ENCODE data around the gene CNR1.

The CNR1 gene

GRCh38 chr6:88165087-88165843 lies 882 bp downstream of the CNR1 start:
- peak overlapping the region; percentile 83 for H3K4me3 ChIP-seq (ENCODE audit: low read depth, low read length)
- TF ChIP-seq CTCF (IDR thresholded peaks at IDR 0.05; ENCODE audit: borderline replicate concordance, insufficient read depth, low read depth, low read length): no peak

DNA sequence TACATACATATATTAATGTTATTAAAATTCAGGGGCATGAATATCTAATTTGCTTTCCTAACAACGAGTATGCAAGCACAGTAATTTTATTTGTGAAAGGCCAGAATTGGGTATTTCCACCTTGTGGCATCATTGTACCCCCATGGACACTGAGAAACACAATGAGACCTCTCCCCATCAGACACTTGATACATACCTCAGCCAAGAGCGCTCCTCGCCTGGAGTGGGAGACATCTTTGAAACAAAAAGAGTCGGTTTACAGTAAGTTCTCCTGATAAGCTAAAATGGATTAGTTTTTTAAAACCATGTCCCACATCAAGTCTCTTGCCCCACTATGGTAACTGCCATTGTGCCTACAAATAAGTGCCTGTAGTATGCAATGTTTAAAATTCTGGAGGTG lies 2.1 kb downstream of the CNR1 start:
- no peak overlapping the region for H3K4me3 ChIP-seq (ENCODE audit: low read depth, low read length)
- no peak for TF ChIP-seq CTCF (IDR thresholded peaks at IDR 0.05; ENCODE audit: borderline replicate concordance, insufficient read depth, low read depth, low read length)

- no peak overlapping the region for H3K4me3 ChIP-seq (ENCODE audit: low read depth, low read length)
- TF ChIP-seq CTCF (IDR thresholded peaks at IDR 0.05; ENCODE audit: borderline replicate concordance, insufficient read depth, low read depth, low read length): no peak
Measured at GRCh38 chr6:88163616-88164015, 2.5 kb downstream of the CNR1 start.

GRCh38 chr6:88161940-88162339 lies 4.2 kb downstream of the CNR1 start:
- no peak for TF ChIP-seq CTCF (IDR thresholded peaks at IDR 0.05; ENCODE audit: borderline replicate concordance, insufficient read depth, low read depth, low read length)
- no peak overlapping the region for H3K4me3 ChIP-seq (ENCODE audit: low read depth, low read length)

DNA sequence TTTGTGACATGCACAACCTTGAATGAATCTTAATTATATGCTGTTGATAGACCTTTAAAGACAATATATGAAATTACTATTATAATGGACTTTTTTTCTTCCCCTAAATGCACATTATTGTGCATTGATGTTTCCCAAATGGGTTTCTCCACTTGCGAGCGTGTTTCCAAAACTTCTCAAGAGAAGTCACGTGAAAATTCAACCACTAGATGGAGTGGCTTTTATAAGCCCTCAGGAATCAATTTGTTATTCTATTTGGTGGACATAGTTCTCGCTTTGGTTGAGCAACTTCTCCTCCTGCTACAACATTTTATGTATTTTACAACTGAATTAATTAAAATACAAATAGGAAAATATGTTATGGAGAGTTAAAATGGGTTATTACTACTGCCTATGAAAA lies 9.0 kb downstream of the CNR1 start:
- no peak for TF ChIP-seq CTCF (IDR thresholded peaks at IDR 0.05; ENCODE audit: borderline replicate concordance, insufficient read depth, low read depth, low read length)
- H3K4me3 ChIP-seq (ENCODE audit: low read depth, low read length): no peak overlapping the region

- no peak overlapping the region for H3K4me3 ChIP-seq (ENCODE audit: low read depth, low read length)
- TF ChIP-seq CTCF (IDR thresholded peaks at IDR 0.05; ENCODE audit: borderline replicate concordance, insufficient read depth, low read depth, low read length): no peak
Measured at GRCh38 chr6:88145298-88145963, 20.7 kb downstream of the CNR1 start.
